Mesenteric fat pad (tissue), 1 donor: ENCODE results near the gene RPL5. TPM values are rescaled to one million over a fixed set of nuclear protein-coding genes. Genes with fewer than 3 reads are reported as not detected.
"Not testable (repeated sequence)": the region's sequence is repeated elsewhere in the genome, so short reads cannot be mapped to it uniquely, and the experiment has no call there.

Source experiments
- DNase-seq: peaks from one replicate; pipeline ENCODE4 v3.0.0-alpha.2; 2020; ENCODE audit warnings: low spot score
- long read RNA-seq: library from polyadenylated mRNA; unstranded; transcript quantifications from one replicate; pipeline ENCODE4 v2.0.0, GENCODE V29; 2020
- total RNA-seq: library from RNA; stranded (reverse); fragmentation: NEBNext Ultra II Directional; extraction: Animal tissue kit (Norgen Biotek cat#: 25700); gene quantifications from one replicate; pipeline ENCODE4 v1.2.1, GENCODE V29; 2021
- donor health status: DM: yes; HTN: yes; CAD: no.

RPL5 gene
- 762 TPM for total RNA-seq
- long read RNA-seq, transcript RPL5-208 (8 exons, 1,085 nt) = major isoform, 472 of 675 reads
- long read RNA-seq, partial matches to known transcripts = 173 of 675 reads
- long read RNA-seq, other reads (novel, unspliced or antisense) = 20 of 675 reads

GRCh38 chr1:92831762-92832536, at the start of gene RPL5:
Gene RPL5 (plus strand): TSS chr1:92832040. CDS start chr1:92832115, 75 bp downstream.
- peak; percentile 99 for DNase-seq

GRCh38 chr1:92783550-92783949, 48.3 kb upstream of the RPL5 start:
- not testable (repeated sequence) for DNase-seq

- no peak for DNase-seq
These were observed 47.7 kb upstream of the RPL5 start for GRCh38 chr1:92784021-92784638.

GRCh38 chr1:92784639-92785500, 47.0 kb upstream of the RPL5 start, which contains the start of gene EVI5:
Gene EVI5 (minus strand): TSS chr1:92785108. CDS start chr1:92736546, 48,562 bp downstream.
- peak; percentile 97 for DNase-seq

- DNase-seq = no peak
These were observed 45.5 kb upstream of the RPL5 start for GRCh38 chr1:92786111-92786901.

GRCh38 chr1:92790081-92790480, 41.8 kb upstream of the RPL5 start:
- DNase-seq = no peak

GRCh38 chr1:92790867-92791266, 41.0 kb upstream of the RPL5 start:
- DNase-seq = no peak

- DNase-seq = no peak
These were observed 40.3 kb upstream of the RPL5 start for GRCh38 chr1:92791487-92792066.

- DNase-seq = no peak
These were observed 39.5 kb upstream of the RPL5 start for GRCh38 chr1:92792340-92792782.

- DNase-seq = no peak
These were observed 36.7 kb upstream of the RPL5 start for GRCh38 chr1:92795166-92795565.

GRCh38 chr1:92797297-92797696, 34.5 kb upstream of the RPL5 start:
- DNase-seq = no peak

GRCh38 chr1:92797961-92798360, 33.9 kb upstream of the RPL5 start:
- no peak for DNase-seq

GRCh38 chr1:92803140-92803887, 28.5 kb upstream of the RPL5 start:
- no peak for DNase-seq

- peak; percentile 68 for DNase-seq
These were observed 27.1 kb upstream of the RPL5 start for GRCh38 chr1:92804721-92805201.

GRCh38 chr1:92805216-92805615, 26.6 kb upstream of the RPL5 start:
- DNase-seq = no peak

GRCh38 chr1:92808381-92808780, 23.5 kb upstream of the RPL5 start:
- DNase-seq = no peak

GRCh38 chr1:92816732-92817131, 15.1 kb upstream of the RPL5 start:
- no peak for DNase-seq

- DNase-seq = no peak
These were observed 14.6 kb upstream of the RPL5 start for GRCh38 chr1:92817137-92817697.
